CD4-positive, alpha-beta T cell (primary cell): ENCODE data around the gene WDFY3. TPM values are rescaled to one million over a fixed set of nuclear protein-coding genes. Genes with fewer than 3 reads are reported as not detected.

ENCODE experiments used
- ATAC-seq: fragments of 200-7000 bp; cut with Tn5 transposase; one replicate; pipeline ENCODE4 v1.10.0; 2022; ENCODE audit warnings: mild to moderate bottlenecking; ENCODE audit not compliant: poor library complexity
- CTCF ChIA-PET: fragments of 350-600 bp; sonication (Branson Sonifier 250); formaldehyde crosslinking; loops from one replicate; lab custom pipeline; 2021; ENCODE audit warnings: antibody characterized with exemption, inconsistent platforms; lab: Charles Lee
- POLR2A ChIA-PET: fragments of 350-600 bp; sonication (Branson Sonifier 250); formaldehyde crosslinking; loops from one replicate; lab custom pipeline; 2021; ENCODE audit warnings: antibody characterized with exemption, inconsistent platforms; lab: Charles Lee
- DNase-seq, 14 experiments: peaks; one replicate each; pipeline ENCODE4 v3.0.0-alpha.2; 2013 to 2020; ENCODE audit warnings: mixed read lengths in 2 of 14
- H3K27ac ChIP-seq, 2 donors: one replicate each; pipeline versions ENCODE4 v1.5.1 to v1.7.0; 2013; ENCODE audit warnings: low read length in 2 of 2, low read depth in 1 of 2, mild to moderate bottlenecking in 1 of 2
- H3K27me3 ChIP-seq, 2 experiments: 1 replicate in 1 of 2; 2 replicates in 1 of 2; pipeline versions ENCODE4 v1.6.1 to v1.7.0; 2013; ENCODE audit warnings: low read length in 2 of 2, control low read depth in 1 of 2, mild to moderate bottlenecking in 1 of 2, moderate library complexity in 1 of 2; ENCODE audit not compliant: insufficient read depth in 2 of 2, control insufficient read depth in 1 of 2
- H3K36me3 ChIP-seq: one replicate; pipeline ENCODE4 v1.6.1; 2013; ENCODE audit warnings: low read length, control low read depth; ENCODE audit not compliant: insufficient read depth
- H3K4me1 ChIP-seq: one replicate; pipeline ENCODE4 v1.6.1; 2013; ENCODE audit warnings: low read length, control low read depth; ENCODE audit not compliant: insufficient read depth
- H3K4me3 ChIP-seq: one replicate; pipeline ENCODE4 v1.5.1; 2013; ENCODE audit warnings: mild to moderate bottlenecking, low read length, moderate library complexity
- H3K9me3 ChIP-seq, 2 experiments: 1 replicate in 1 of 2; 2 replicates in 1 of 2; pipeline versions ENCODE4 v1.6.1 to v1.7.0; 2013; ENCODE audit warnings: low read length in 2 of 2, mild to moderate bottlenecking in 2 of 2, control low read depth in 1 of 2, moderate library complexity in 1 of 2; ENCODE audit not compliant: control insufficient read depth in 1 of 2, insufficient read depth in 1 of 2
- H3K27ac Mint-ChIP-seq: one replicate; pipeline ENCODE4 v1.8.0; 2020; ENCODE audit warnings: mixed read lengths
- H3K27me3 Mint-ChIP-seq: one replicate; pipeline ENCODE4 v1.8.0; 2021; ENCODE audit warnings: mixed read lengths
- H3K36me3 Mint-ChIP-seq: one replicate; pipeline ENCODE4 v1.8.0; 2021; ENCODE audit warnings: low read depth, mixed read lengths
- H3K4me1 Mint-ChIP-seq: one replicate; pipeline ENCODE4 v1.8.0; 2021; ENCODE audit warnings: low read depth, mixed read lengths
- H3K4me3 Mint-ChIP-seq: one replicate; pipeline ENCODE4 v1.8.0; 2020; ENCODE audit warnings: mild to moderate bottlenecking, mixed read lengths
- H3K9me3 Mint-ChIP-seq: one replicate; pipeline ENCODE4 v1.8.0; 2020; ENCODE audit warnings: mixed read lengths
- intact Hi-C, 2 experiments: fragments of 100-400 bp; cut with DNase I in 1 of 2; cut with micrococcal nuclease in 1 of 2; formaldehyde crosslinking; loops; one replicate each; pipeline versions ENCODE4 v1.15.1 to v1.9.0; 2023 to 2025; cut with DNase I, micrococcal nuclease
- total RNA-seq, 174 experiments: library from RNA in 2 of 174; stranded (reverse) in 2 of 174; gene quantifications; one replicate each; pipeline ENCODE4 v1.2.3 and lab custom pipeline; 2021 to 2026
- TF ChIP-seq, protein P1 (sequence below): fragments of 200-600 bp; IDR thresholded peaks from one replicate; pipeline ENCODE4 v1.8.0; 2022; ENCODE audit warnings: antibody characterized with exemption, mild to moderate bottlenecking

Gene WDFY3
- total RNA-seq, 2 experiments from 2014 or later = 0.60 to 0.75 TPM

DNA sequence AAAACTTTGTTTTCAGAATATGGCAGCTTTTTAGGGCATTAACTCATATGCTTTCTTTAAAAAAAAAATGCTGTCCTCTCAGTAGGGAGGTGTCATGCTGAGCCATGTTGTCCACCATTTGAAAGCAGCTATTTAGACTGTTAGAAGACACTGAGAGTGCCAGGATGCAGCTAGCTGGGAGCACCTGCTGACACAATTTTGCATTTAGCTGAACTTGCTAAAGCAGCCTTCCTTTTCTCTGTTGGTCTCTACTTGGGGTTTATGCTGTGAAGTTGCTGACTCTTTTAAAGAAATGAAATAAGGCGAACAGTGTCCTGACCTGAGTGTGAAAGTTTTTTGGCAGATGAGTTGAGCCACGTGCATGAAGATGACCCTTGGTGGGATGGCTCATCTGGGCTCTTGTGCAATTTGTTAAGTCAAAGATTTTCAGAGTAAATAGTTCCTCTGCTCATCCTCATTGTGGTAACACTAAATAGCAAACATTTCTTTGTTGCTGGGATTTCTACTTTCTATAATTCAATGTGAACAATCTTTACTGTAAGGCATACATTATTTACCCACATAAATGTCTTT is 319.1 kb downstream of the WDFY3 start:
- ChIA-PET POLR2A (no interaction called here), CTCF (interaction anchor here (1.2 kb wide), 1 partner anchor 13 kb away, joined by 3 read pairs; no protein-coding TSS in a partner anchor)
- intact Hi-C loops = no loop called here
- no peak for ATAC-seq
- H3K36me3 Mint-ChIP-seq = no peaks in the 10 kb centered on the region
- H3K9me3 ChIP-seq = no peaks in the 10 kb centered on the region
- DNase-seq = no peak
- no peaks in the 10 kb centered on the region for H3K36me3 ChIP-seq
- H3K4me3 ChIP-seq = no peak overlapping the region
- no peaks in the 10 kb centered on the region for H3K27me3 Mint-ChIP-seq
- no peaks in the 10 kb centered on the region for H3K27me3 ChIP-seq
- no peaks in the 10 kb centered on the region for H3K4me1 ChIP-seq
- H3K9me3 Mint-ChIP-seq = no peaks in the 10 kb centered on the region
- H3K4me1 Mint-ChIP-seq = no peaks in the 10 kb centered on the region
- H3K4me3 Mint-ChIP-seq = no peak overlapping the region
- H3K27ac Mint-ChIP-seq = no peak overlapping the region
- TF ChIP-seq, protein P1, sequence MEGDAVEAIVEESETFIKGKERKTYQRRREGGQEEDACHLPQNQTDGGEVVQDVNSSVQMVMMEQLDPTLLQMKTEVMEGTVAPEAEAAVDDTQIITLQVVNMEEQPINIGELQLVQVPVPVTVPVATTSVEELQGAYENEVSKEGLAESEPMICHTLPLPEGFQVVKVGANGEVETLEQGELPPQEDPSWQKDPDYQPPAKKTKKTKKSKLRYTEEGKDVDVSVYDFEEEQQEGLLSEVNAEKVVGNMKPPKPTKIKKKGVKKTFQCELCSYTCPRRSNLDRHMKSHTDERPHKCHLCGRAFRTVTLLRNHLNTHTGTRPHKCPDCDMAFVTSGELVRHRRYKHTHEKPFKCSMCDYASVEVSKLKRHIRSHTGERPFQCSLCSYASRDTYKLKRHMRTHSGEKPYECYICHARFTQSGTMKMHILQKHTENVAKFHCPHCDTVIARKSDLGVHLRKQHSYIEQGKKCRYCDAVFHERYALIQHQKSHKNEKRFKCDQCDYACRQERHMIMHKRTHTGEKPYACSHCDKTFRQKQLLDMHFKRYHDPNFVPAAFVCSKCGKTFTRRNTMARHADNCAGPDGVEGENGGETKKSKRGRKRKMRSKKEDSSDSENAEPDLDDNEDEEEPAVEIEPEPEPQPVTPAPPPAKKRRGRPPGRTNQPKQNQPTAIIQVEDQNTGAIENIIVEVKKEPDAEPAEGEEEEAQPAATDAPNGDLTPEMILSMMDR = no peak
- no peak overlapping the region for H3K27ac ChIP-seq

DNA sequence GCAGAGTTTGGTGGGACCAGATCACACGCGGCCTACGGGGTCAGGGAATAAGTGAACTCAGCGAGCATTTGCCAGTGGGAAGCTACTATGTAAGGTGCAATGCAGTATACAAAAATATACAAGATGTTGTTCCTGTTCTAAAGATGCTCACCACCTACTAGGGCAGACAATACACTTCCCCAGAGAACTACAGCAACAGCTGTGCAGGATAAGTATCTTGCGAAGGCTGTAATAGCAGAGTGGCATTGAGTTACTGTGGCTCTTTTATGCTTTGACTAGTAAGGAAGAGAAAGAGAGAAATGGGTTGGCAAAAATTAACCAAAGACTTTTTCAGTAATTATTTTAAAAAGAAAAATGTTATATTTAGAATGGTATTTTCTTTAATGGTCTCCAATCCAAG is 322.4 kb downstream of the WDFY3 start:
- H3K9me3 ChIP-seq = no peaks in the 10 kb centered on the region
- Mint-ChIP-seq H3K36me3 (no peaks in the 10 kb centered on the region), H3K27me3 (no peaks in the 10 kb centered on the region), H3K27ac (no peak overlapping the region), H3K4me1 (no peaks in the 10 kb centered on the region), H3K9me3 (no peaks in the 10 kb centered on the region), H3K4me3 (no peak overlapping the region)
- intact Hi-C loops = no loop called here
- POLR2A ChIA-PET = no interaction called here
- DNase-seq (no peak), ATAC-seq (no peak)
- TF ChIP-seq, protein P1 = no peak
- H3K36me3 ChIP-seq = no peaks in the 10 kb centered on the region
- CTCF ChIA-PET = no interaction called here
- H3K4me3 ChIP-seq = no peak overlapping the region
- no peaks in the 10 kb centered on the region for H3K27me3 ChIP-seq
- H3K27ac ChIP-seq = no peak overlapping the region
- no peaks in the 10 kb centered on the region for H3K4me1 ChIP-seq

DNA sequence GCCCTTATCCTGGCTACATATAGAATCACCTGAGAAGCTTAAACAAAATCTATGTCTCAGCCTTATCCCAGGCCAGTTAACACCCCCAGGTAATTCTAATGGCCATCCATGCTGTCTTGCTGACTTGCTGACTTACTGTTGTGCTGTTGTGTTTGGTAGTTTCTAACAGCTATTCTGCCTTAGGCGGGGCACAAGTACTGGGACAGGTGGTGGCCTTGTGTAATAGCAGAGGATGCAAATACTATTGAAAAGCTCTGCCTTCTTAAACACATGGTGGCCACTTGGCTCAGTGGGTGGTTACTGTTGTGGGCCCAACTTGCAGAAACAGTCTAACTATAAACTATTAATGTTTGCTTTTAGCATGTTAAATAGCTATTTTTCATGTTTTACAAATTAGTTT is 327.3 kb downstream of the WDFY3 start:
- ChIA-PET CTCF (no interaction called here), POLR2A (no interaction called here)
- no peaks in the 10 kb centered on the region for H3K9me3 Mint-ChIP-seq
- H3K36me3 Mint-ChIP-seq = no peaks in the 10 kb centered on the region
- Histone ChIP-seq H3K4me1 (no peaks in the 10 kb centered on the region), H3K4me3 (no peak overlapping the region), H3K27me3 (no peaks in the 10 kb centered on the region), H3K36me3 (no peaks in the 10 kb centered on the region), H3K9me3 (no peaks in the 10 kb centered on the region), H3K27ac (no peak overlapping the region)
- no peak overlapping the region for H3K4me3 Mint-ChIP-seq
- no peak overlapping the region for H3K27ac Mint-ChIP-seq
- no peaks in the 10 kb centered on the region for H3K4me1 Mint-ChIP-seq
- ATAC-seq (no peak), DNase-seq (no peak)
- intact Hi-C loops = no loop called here
- TF ChIP-seq, protein P1 = no peak
- H3K27me3 Mint-ChIP-seq = no peaks in the 10 kb centered on the region
